ENCODE results near the gene GOLGA3. TPM values are rescaled to one million over a fixed set of nuclear protein-coding genes. Genes with fewer than 3 reads are reported as not detected.
"Not testable (repeated sequence)": the region's sequence is repeated elsewhere in the genome, so short reads cannot be mapped to it uniquely, and the experiment has no call there.

Gene GOLGA3
- total RNA-seq, 2 donors from 2014 or later, result 38.2 to 43.5 TPM

DNA sequence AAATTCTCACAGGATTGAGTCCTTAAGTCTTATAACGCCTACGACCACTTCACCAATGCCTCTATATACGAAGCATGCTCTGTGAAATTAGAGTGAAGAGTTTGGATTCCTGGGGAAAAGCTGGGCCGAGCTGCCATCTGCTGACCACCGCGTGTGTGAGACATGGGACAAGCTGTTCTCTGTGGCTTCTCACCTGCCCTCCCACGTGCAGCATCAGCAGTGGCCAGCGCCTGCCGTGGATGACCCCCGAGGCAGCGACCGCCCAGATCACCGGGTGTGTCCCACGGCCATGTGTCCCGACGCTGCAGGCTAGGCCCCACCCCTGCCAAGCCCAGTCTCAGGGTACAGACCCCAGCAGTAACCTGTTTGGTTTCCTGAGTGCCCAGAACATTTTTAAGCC, 21.6 kb upstream of the GOLGA3 start:
- Histone ChIP-seq H3K27ac (ENCODE audit: low read depth, low read length) (no peak overlapping the region), H3K36me3 (ENCODE audit: control insufficient read depth, insufficient read depth, low read length) (peaks cover 55% of the 10 kb centered on the region), H3K9me3 (ENCODE audit: control insufficient read depth, low read length) (no peaks in the 10 kb centered on the region), H3K27me3 (ENCODE audit: control insufficient read depth, insufficient read depth, low read length, poor library complexity, severe bottlenecking) (no peaks in the 10 kb centered on the region), H3K9ac (ENCODE audit: extremely low read depth, low read length, poor library complexity, severe bottlenecking) (no peak overlapping the region), H3K4me1 (ENCODE audit: control insufficient read depth, insufficient read depth, low read length) (no peaks in the 10 kb centered on the region), H3K4me3 (ENCODE audit: low read length) (no peak overlapping the region)
- H3K4me3 Mint-ChIP-seq, result no peak overlapping the region
- TF ChIP-seq, protein P1, sequence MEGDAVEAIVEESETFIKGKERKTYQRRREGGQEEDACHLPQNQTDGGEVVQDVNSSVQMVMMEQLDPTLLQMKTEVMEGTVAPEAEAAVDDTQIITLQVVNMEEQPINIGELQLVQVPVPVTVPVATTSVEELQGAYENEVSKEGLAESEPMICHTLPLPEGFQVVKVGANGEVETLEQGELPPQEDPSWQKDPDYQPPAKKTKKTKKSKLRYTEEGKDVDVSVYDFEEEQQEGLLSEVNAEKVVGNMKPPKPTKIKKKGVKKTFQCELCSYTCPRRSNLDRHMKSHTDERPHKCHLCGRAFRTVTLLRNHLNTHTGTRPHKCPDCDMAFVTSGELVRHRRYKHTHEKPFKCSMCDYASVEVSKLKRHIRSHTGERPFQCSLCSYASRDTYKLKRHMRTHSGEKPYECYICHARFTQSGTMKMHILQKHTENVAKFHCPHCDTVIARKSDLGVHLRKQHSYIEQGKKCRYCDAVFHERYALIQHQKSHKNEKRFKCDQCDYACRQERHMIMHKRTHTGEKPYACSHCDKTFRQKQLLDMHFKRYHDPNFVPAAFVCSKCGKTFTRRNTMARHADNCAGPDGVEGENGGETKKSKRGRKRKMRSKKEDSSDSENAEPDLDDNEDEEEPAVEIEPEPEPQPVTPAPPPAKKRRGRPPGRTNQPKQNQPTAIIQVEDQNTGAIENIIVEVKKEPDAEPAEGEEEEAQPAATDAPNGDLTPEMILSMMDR (conservative IDR thresholded peaks at IDR 0.05), result no peak
- no peaks in the 10 kb centered on the region for H3K9me3 Mint-ChIP-seq
- WGBS, 2 experiments (ENCODE audit: insufficient coverage in 1 of 2, insufficient read length in 1 of 2), result 89 to 95% methylated on average over 4 to 16 of the region's 16 CpGs
- peaks cover 73% of the 10 kb centered on the region for H3K36me3 Mint-ChIP-seq (ENCODE audit: low read depth)
- DNase-seq, result no peak
- H3K4me1 Mint-ChIP-seq, result peaks cover 7% of the 10 kb centered on the region
- no peak overlapping the region for H3K27ac Mint-ChIP-seq
- H3K27me3 Mint-ChIP-seq (ENCODE audit: insufficient read depth), result no peaks in the 10 kb centered on the region

DNA sequence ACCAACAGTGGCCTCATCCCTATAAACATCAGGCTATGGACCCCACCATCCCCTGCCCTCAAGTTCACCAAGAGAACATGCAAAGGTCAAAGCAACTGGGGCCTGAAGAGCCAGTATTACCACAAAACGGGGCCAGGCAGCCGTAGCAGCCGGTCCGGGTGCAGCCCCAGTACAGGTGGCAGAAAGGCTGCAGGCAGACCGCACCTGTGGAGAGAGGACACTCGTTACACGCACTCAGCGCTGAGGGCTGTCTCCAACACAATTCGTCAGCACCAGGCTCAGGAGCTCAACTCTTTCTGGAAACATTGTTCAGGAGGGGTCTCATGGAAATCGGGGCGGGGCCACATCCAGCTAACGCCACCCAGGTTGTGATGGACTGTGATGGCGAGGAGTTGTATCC, 19.9 kb upstream of the GOLGA3 start:
- H3K4me3 Mint-ChIP-seq, result no peak overlapping the region
- Histone ChIP-seq H3K9ac (ENCODE audit: extremely low read depth, low read length, poor library complexity, severe bottlenecking) (no peak overlapping the region), H3K27ac (ENCODE audit: low read depth, low read length) (no peak overlapping the region), H3K4me3 (ENCODE audit: low read length) (no peak overlapping the region), H3K27me3 (ENCODE audit: control insufficient read depth, insufficient read depth, low read length, poor library complexity, severe bottlenecking) (no peaks in the 10 kb centered on the region), H3K4me1 (ENCODE audit: control insufficient read depth, insufficient read depth, low read length) (no peaks in the 10 kb centered on the region), H3K36me3 (ENCODE audit: control insufficient read depth, insufficient read depth, low read length) (peaks cover 55% of the 10 kb centered on the region), H3K9me3 (ENCODE audit: control insufficient read depth, low read length) (no peaks in the 10 kb centered on the region)
- H3K4me1 Mint-ChIP-seq, result peaks cover 7% of the 10 kb centered on the region
- TF ChIP-seq, protein P1 (conservative IDR thresholded peaks at IDR 0.05), result no peak
- no peak for DNase-seq
- 92 to 100% methylated on average over 9 to 13 of the region's 13 CpGs for WGBS, 2 experiments (ENCODE audit: insufficient coverage in 1 of 2, insufficient read length in 1 of 2)
- H3K27ac Mint-ChIP-seq, result no peak overlapping the region
- H3K27me3 Mint-ChIP-seq (ENCODE audit: insufficient read depth), result no peaks in the 10 kb centered on the region
- peaks cover 74% of the 10 kb centered on the region for H3K36me3 Mint-ChIP-seq (ENCODE audit: low read depth)
- H3K9me3 Mint-ChIP-seq, result no peaks in the 10 kb centered on the region

DNA sequence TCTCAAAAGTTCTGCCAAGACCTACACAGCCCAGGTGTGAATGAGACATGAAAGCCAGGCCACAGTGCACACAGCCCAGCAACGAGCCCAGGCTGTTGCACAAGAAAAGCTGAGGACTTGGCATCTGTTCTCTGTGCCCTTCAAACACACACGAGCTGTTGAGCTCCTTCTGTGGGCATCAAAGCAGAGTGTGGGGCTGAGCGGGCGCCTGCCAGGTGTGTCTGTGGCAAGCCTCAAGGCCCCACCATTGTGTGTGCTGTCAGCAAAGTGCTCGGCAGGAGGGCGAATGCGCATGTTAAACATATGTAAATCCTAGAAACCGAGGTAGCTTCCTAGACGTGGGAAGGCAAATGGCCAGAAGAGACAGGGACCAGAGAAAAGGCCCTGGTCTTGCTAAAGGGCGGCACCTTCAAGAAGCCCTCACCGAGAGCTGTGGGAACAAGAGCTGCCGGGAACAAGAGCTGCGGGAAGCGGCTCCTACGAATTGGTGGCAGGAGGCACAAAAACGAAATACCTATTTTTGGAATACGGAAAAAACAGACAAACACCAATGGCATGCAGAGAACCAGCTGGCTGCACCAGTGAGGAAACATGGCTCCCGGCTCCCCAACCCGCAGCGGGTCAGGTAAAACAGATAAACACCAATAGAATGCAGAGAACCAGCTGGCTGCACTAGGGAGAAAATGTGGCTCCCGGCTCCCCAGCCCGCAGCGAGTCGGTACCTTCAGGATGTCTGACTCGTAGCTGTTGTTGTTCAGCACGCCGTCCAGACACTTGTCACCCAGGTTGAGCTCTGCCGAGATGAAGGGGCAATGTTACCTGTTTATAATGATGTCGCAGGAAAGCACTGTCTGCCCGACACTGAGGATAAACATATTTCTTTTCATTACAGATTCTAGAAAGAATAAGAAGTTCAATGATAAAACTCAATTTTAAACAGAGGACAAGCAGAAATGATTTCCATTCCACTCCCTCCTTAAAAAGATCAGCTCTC, 19.0 kb upstream of the GOLGA3 start:
- no peak overlapping the region for H3K4me3 Mint-ChIP-seq
- no peaks in the 10 kb centered on the region for H3K4me1 ChIP-seq (ENCODE audit: control insufficient read depth, insufficient read depth, low read length)
- H3K27me3 Mint-ChIP-seq (ENCODE audit: insufficient read depth), result no peaks in the 10 kb centered on the region
- H3K4me3 ChIP-seq (ENCODE audit: low read length), result no peak overlapping the region
- H3K4me1 Mint-ChIP-seq, result peaks cover 7% of the 10 kb centered on the region
- H3K27ac Mint-ChIP-seq, result peak overlapping the region; percentile 88
- H3K9ac ChIP-seq (ENCODE audit: extremely low read depth, low read length, poor library complexity, severe bottlenecking), result no peak overlapping the region
- no peaks in the 10 kb centered on the region for H3K9me3 ChIP-seq (ENCODE audit: control insufficient read depth, low read length)
- DNase-seq, result peak; percentile 91
- no peaks in the 10 kb centered on the region for H3K27me3 ChIP-seq (ENCODE audit: control insufficient read depth, insufficient read depth, low read length, poor library complexity, severe bottlenecking)
- WGBS, 2 experiments (ENCODE audit: insufficient coverage in 1 of 2, insufficient read length in 1 of 2), result 81 to 85% methylated on average over 27 to 30 of the region's 30 CpGs
- H3K36me3 ChIP-seq (ENCODE audit: control insufficient read depth, insufficient read depth, low read length), result peaks cover 58% of the 10 kb centered on the region
- H3K36me3 Mint-ChIP-seq (ENCODE audit: low read depth), result peaks cover 75% of the 10 kb centered on the region
- H3K9me3 Mint-ChIP-seq, result no peaks in the 10 kb centered on the region
- TF ChIP-seq, protein P1 (conservative IDR thresholded peaks at IDR 0.05), result no peak
- no peak overlapping the region for H3K27ac ChIP-seq (ENCODE audit: low read depth, low read length)

DNA sequence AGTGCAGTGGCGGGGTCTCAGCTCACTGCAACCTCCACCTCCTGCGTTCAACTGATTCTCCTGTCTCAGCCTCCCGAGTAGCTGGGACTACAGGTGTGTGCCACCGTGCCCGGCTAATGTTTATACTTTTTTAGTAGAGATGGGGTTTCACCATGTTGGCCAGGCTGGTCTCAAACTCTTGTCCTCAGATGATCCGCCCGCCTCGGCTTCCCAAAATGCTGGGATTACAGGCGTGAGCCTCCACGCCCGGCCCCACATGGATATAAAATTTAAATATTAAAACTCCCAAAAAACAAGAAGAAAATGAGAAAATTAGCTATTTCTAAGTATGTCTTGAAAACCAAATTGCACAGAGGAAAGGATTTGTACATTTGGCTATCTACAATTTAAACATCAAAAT, 16.0 kb upstream of the GOLGA3 start:
- not testable (repeated sequence) for H3K4me3 ChIP-seq (ENCODE audit: low read length); H3K9me3 Mint-ChIP-seq; H3K4me3 Mint-ChIP-seq; H3K27ac Mint-ChIP-seq; H3K27ac ChIP-seq (ENCODE audit: low read depth, low read length); DNase-seq; H3K27me3 ChIP-seq (ENCODE audit: control insufficient read depth, insufficient read depth, low read length, poor library complexity, severe bottlenecking); H3K9me3 ChIP-seq (ENCODE audit: control insufficient read depth, low read length); H3K9ac ChIP-seq (ENCODE audit: extremely low read depth, low read length, poor library complexity, severe bottlenecking); H3K27me3 Mint-ChIP-seq (ENCODE audit: insufficient read depth); H3K4me1 Mint-ChIP-seq; H3K4me1 ChIP-seq (ENCODE audit: control insufficient read depth, insufficient read depth, low read length)
- 87 to 96% methylated on average over 3 to 11 of the region's 11 CpGs for WGBS, 2 experiments (ENCODE audit: insufficient coverage in 1 of 2, insufficient read length in 1 of 2)
- peaks cover 73% of the 10 kb centered on the region for H3K36me3 Mint-ChIP-seq (ENCODE audit: low read depth)
- H3K36me3 ChIP-seq (ENCODE audit: control insufficient read depth, insufficient read depth, low read length), result peaks cover 68% of the 10 kb centered on the region
